ENCODE measurements around the gene MDK. TPM values are rescaled to one million over a fixed set of nuclear protein-coding genes. Genes with fewer than 3 reads are reported as not detected.

MDK gene
- total and polyA plus RNA-seq, 2 of the 13 experiments (the other 11 are each of a cell fraction or from before 2014, with no cell fraction given), result 312 to 407 TPM

GRCh38 chr11:46346886-46347636, 34.4 kb upstream of the MDK start, which contains the start of gene DGKZ (continued):
- TF ChIP-seq, protein P1, sequence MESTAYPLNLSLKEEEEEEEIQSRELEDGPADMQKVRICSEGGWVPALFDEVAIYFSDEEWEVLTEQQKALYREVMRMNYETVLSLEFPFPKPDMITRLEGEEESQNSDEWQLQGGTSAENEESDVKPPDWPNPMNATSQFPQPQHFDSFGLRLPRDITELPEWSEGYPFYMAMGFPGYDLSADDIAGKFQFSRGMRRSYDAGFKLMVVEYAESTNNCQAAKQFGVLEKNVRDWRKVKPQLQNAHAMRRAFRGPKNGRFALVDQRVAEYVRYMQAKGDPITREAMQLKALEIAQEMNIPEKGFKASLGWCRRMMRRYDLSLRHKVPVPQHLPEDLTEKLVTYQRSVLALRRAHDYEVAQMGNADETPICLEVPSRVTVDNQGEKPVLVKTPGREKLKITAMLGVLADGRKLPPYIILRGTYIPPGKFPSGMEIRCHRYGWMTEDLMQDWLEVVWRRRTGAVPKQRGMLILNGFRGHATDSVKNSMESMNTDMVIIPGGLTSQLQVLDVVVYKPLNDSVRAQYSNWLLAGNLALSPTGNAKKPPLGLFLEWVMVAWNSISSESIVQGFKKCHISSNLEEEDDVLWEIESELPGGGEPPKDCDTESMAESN (CRISPR knock-in tag; conservative IDR thresholded peaks at IDR 0.05), result no peak
- no peak for TF ChIP-seq ZNF567 (CRISPR knock-in tag; IDR thresholded peaks at IDR 0.05; ENCODE audit: borderline replicate concordance)
- no peak for TF ChIP-seq ZNF296 (CRISPR knock-in tag; conservative IDR thresholded peaks at IDR 0.05)
- TF ChIP-seq, protein P2, sequence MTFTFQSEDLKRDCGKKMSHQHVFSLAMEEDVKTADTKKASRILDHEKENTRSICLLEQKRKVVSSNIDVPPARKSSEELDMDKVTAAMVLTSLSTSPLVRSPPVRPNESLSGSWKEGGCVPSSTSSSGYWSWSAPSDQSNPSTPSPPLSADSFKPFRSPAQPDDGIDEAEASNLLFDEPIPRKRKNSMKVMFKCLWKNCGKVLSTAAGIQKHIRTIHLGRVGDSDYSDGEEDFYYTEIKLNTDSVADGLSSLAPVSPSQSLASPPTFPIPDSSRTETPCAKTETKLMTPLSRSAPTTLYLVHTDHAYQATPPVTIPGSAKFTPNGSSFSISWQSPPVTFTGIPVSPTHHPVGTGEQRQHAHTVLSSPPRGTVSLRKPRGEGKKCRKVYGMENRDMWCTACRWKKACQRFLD (CRISPR knock-in tag; IDR thresholded peaks at IDR 0.05; ENCODE audit: borderline replicate concordance), result no peak
- TF ChIP-seq ZNF720 (CRISPR knock-in tag; IDR thresholded peaks at IDR 0.05), result no peak
- TF ChIP-seq ZNF3 (CRISPR knock-in tag; IDR thresholded peaks at IDR 0.05), result no peak
- TF ChIP-seq MAFG (CRISPR knock-in tag; IDR thresholded peaks at IDR 0.05), result no peak
- no peak for TF ChIP-seq POGZ (CRISPR knock-in tag; IDR thresholded peaks at IDR 0.05)
- TF ChIP-seq, protein P3, sequence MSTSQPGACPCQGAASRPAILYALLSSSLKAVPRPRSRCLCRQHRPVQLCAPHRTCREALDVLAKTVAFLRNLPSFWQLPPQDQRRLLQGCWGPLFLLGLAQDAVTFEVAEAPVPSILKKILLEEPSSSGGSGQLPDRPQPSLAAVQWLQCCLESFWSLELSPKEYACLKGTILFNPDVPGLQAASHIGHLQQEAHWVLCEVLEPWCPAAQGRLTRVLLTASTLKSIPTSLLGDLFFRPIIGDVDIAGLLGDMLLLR (CRISPR knock-in tag; IDR thresholded peaks at IDR 0.05), result no peak
- TF ChIP-seq ZNF124 (CRISPR knock-in tag; IDR thresholded peaks at IDR 0.05), result no peak
- TF ChIP-seq, protein P4, sequence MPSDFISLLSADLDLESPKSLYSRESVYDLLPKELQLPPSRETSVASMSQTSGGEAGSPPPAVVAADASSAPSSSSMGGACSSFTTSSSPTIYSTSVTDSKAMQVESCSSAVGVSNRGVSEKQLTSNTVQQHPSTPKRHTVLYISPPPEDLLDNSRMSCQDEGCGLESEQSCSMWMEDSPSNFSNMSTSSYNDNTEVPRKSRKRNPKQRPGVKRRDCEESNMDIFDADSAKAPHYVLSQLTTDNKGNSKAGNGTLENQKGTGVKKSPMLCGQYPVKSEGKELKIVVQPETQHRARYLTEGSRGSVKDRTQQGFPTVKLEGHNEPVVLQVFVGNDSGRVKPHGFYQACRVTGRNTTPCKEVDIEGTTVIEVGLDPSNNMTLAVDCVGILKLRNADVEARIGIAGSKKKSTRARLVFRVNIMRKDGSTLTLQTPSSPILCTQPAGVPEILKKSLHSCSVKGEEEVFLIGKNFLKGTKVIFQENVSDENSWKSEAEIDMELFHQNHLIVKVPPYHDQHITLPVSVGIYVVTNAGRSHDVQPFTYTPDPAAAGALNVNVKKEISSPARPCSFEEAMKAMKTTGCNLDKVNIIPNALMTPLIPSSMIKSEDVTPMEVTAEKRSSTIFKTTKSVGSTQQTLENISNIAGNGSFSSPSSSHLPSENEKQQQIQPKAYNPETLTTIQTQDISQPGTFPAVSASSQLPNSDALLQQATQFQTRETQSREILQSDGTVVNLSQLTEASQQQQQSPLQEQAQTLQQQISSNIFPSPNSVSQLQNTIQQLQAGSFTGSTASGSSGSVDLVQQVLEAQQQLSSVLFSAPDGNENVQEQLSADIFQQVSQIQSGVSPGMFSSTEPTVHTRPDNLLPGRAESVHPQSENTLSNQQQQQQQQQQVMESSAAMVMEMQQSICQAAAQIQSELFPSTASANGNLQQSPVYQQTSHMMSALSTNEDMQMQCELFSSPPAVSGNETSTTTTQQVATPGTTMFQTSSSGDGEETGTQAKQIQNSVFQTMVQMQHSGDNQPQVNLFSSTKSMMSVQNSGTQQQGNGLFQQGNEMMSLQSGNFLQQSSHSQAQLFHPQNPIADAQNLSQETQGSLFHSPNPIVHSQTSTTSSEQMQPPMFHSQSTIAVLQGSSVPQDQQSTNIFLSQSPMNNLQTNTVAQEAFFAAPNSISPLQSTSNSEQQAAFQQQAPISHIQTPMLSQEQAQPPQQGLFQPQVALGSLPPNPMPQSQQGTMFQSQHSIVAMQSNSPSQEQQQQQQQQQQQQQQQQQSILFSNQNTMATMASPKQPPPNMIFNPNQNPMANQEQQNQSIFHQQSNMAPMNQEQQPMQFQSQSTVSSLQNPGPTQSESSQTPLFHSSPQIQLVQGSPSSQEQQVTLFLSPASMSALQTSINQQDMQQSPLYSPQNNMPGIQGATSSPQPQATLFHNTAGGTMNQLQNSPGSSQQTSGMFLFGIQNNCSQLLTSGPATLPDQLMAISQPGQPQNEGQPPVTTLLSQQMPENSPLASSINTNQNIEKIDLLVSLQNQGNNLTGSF (CRISPR knock-in tag; IDR thresholded peaks at IDR 0.05), result no peak
- TF ChIP-seq, protein P5, sequence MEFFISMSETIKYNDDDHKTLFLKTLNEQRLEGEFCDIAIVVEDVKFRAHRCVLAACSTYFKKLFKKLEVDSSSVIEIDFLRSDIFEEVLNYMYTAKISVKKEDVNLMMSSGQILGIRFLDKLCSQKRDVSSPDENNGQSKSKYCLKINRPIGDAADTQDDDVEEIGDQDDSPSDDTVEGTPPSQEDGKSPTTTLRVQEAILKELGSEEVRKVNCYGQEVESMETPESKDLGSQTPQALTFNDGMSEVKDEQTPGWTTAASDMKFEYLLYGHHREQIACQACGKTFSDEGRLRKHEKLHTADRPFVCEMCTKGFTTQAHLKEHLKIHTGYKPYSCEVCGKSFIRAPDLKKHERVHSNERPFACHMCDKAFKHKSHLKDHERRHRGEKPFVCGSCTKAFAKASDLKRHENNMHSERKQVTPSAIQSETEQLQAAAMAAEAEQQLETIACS (CRISPR knock-in tag; IDR thresholded peaks at IDR 0.05), result peak; percentile 81
- no peak for TF ChIP-seq RELA (CRISPR knock-in tag; IDR thresholded peaks at IDR 0.05)
- TF ChIP-seq, protein P6, sequence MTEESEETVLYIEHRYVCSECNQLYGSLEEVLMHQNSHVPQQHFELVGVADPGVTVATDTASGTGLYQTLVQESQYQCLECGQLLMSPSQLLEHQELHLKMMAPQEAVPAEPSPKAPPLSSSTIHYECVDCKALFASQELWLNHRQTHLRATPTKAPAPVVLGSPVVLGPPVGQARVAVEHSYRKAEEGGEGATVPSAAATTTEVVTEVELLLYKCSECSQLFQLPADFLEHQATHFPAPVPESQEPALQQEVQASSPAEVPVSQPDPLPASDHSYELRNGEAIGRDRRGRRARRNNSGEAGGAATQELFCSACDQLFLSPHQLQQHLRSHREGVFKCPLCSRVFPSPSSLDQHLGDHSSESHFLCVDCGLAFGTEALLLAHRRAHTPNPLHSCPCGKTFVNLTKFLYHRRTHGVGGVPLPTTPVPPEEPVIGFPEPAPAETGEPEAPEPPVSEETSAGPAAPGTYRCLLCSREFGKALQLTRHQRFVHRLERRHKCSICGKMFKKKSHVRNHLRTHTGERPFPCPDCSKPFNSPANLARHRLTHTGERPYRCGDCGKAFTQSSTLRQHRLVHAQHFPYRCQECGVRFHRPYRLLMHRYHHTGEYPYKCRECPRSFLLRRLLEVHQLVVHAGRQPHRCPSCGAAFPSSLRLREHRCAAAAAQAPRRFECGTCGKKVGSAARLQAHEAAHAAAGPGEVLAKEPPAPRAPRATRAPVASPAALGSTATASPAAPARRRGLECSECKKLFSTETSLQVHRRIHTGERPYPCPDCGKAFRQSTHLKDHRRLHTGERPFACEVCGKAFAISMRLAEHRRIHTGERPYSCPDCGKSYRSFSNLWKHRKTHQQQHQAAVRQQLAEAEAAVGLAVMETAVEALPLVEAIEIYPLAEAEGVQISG (CRISPR knock-in tag; IDR thresholded peaks at IDR 0.05), result peak; percentile 80
- TF ChIP-seq MIXL1 (CRISPR knock-in tag; IDR thresholded peaks at IDR 0.05), result no peak
- no peak for TF ChIP-seq KLF16 (CRISPR knock-in tag; IDR thresholded peaks at IDR 0.05)
- no peak for TF ChIP-seq ZMYM3 (CRISPR knock-in tag; IDR thresholded peaks at IDR 0.05)

Data from HepG2 (cell line).